ENCODE measurements around the gene NCKAP1.

NCKAP1 gene

DNA sequence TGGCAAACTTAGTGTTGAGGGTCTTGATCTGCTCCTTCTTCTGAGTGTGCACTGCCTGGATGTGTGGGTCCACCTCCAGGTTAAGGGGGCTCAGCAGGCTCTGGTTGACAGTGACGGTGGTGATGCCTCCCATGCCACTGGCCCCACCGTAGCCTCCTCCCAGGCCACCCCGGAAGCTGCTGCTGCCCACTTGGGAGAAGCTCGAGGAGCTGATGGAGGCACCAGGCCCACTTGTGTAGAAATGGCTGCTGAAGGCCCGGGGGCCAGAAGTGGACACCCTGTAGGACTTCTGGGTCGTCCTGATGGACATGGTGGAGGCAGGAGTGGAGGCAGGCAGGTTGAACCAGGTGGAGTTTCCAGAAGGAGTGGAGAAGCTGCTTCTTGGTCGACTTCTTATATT is 33.9 kb upstream of the NCKAP1 start:
- Histone ChIP-seq H3K27ac (replicated peaks) (no peak overlapping the region), H3K4me3 (replicated peaks; ENCODE audit: insufficient read depth, low read length) (no peak overlapping the region), H3K27me3 (ENCODE audit: insufficient read depth, poor library complexity, severe bottlenecking) (peaks cover 6% of the 10 kb centered on the region)
- no peak for DNase-seq (ENCODE audit: low read depth in 1 of 2, low spot score in 1 of 2)
- TF ChIP-seq, protein P1, sequence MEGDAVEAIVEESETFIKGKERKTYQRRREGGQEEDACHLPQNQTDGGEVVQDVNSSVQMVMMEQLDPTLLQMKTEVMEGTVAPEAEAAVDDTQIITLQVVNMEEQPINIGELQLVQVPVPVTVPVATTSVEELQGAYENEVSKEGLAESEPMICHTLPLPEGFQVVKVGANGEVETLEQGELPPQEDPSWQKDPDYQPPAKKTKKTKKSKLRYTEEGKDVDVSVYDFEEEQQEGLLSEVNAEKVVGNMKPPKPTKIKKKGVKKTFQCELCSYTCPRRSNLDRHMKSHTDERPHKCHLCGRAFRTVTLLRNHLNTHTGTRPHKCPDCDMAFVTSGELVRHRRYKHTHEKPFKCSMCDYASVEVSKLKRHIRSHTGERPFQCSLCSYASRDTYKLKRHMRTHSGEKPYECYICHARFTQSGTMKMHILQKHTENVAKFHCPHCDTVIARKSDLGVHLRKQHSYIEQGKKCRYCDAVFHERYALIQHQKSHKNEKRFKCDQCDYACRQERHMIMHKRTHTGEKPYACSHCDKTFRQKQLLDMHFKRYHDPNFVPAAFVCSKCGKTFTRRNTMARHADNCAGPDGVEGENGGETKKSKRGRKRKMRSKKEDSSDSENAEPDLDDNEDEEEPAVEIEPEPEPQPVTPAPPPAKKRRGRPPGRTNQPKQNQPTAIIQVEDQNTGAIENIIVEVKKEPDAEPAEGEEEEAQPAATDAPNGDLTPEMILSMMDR (IDR thresholded peaks at IDR 0.05; ENCODE audit: insufficient read depth, low read length) = no peak
- no peak for TF ChIP-seq POLR2AphosphoS5 (IDR thresholded peaks at IDR 0.05; ENCODE audit: low read depth)
- no peak for TF ChIP-seq GABPA (IDR thresholded peaks at IDR 0.05; ENCODE audit: low read depth)

DNA sequence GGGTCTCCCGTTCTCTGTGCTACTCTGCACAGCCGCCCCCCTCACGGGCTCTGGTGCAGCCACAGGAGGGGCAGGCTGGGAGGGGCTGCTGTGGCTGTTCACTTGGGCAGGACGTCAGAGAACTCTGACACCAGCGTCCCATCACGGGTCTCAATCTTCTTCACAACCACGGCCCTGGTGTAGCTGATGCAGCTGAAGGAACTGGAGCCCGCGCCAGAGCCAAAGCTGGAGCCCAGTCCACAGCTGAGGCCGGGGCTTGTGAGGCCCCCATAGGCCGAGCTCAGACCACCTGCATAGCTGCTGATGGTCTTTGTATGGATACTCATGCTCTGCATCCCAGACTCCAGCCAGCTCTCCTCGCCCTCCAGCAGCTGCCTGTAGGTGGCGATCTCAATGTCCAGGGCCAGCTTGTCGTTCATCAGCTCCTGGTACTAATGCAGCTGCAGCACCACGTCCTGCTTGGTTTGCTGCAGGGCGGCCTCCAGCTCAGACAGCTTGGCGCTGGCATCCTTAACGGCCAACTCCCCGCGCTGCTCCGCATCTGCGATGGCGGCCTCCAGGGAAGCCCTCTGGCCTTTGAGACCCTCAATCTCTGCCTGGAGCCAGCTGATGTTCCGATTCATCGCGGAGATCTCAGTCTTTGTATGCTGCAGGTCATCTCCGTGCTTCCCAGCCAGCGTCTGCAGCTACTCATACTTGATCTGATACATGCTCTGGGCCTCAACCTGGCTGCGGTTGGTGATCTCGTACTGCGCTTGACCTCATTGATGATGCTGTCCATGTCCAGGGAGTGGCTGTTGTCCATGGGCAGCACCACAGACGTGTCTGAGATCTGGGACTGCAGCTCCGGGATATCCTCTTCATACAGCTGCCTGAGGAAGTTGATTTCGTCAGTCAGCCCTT is 32.9 kb upstream of the NCKAP1 start:
- Histone ChIP-seq H3K27me3 (ENCODE audit: insufficient read depth, poor library complexity, severe bottlenecking) (peaks cover 6% of the 10 kb centered on the region), H3K27ac (replicated peaks) (no peak overlapping the region), H3K4me3 (replicated peaks; ENCODE audit: insufficient read depth, low read length) (no peak overlapping the region)
- TF ChIP-seq GABPA (IDR thresholded peaks at IDR 0.05; ENCODE audit: low read depth) = no peak
- TF ChIP-seq, protein P2, sequence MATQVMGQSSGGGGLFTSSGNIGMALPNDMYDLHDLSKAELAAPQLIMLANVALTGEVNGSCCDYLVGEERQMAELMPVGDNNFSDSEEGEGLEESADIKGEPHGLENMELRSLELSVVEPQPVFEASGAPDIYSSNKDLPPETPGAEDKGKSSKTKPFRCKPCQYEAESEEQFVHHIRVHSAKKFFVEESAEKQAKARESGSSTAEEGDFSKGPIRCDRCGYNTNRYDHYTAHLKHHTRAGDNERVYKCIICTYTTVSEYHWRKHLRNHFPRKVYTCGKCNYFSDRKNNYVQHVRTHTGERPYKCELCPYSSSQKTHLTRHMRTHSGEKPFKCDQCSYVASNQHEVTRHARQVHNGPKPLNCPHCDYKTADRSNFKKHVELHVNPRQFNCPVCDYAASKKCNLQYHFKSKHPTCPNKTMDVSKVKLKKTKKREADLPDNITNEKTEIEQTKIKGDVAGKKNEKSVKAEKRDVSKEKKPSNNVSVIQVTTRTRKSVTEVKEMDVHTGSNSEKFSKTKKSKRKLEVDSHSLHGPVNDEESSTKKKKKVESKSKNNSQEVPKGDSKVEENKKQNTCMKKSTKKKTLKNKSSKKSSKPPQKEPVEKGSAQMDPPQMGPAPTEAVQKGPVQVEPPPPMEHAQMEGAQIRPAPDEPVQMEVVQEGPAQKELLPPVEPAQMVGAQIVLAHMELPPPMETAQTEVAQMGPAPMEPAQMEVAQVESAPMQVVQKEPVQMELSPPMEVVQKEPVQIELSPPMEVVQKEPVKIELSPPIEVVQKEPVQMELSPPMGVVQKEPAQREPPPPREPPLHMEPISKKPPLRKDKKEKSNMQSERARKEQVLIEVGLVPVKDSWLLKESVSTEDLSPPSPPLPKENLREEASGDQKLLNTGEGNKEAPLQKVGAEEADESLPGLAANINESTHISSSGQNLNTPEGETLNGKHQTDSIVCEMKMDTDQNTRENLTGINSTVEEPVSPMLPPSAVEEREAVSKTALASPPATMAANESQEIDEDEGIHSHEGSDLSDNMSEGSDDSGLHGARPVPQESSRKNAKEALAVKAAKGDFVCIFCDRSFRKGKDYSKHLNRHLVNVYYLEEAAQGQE (IDR thresholded peaks at IDR 0.05; ENCODE audit: insufficient replicate concordance, low read depth) = no peak
- TF ChIP-seq, protein P1 (IDR thresholded peaks at IDR 0.05; ENCODE audit: insufficient read depth, low read length) = no peak
- no peak for TF ChIP-seq POLR2AphosphoS5 (IDR thresholded peaks at IDR 0.05; ENCODE audit: low read depth)
- no peak for DNase-seq (ENCODE audit: low read depth in 1 of 2, low spot score in 1 of 2)

DNA sequence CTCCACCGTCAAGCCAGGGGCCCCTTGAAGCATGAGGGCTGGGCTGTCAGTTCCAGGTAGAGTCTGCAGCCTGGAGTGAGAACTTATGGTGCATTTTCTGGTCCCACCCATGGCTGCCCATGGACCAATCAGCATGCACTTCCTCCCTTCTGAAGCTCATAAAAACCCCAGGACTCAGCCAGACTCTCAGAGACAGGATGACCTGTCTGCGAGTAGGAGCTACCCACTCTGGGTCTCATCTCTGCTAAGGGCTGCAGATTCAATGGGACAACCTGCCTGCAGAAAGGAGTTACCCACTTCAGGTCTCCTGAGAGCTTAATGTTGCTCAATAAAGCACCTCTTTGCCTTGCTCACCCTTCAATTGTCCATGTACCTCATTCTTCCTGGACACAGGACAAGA is 30.9 kb upstream of the NCKAP1 start:
- Histone ChIP-seq H3K27me3 (ENCODE audit: insufficient read depth, poor library complexity, severe bottlenecking) (no peaks in the 10 kb centered on the region), H3K4me3 (replicated peaks; ENCODE audit: insufficient read depth, low read length) (no peak overlapping the region)
- TF ChIP-seq, protein P2 (IDR thresholded peaks at IDR 0.05; ENCODE audit: insufficient replicate concordance, low read depth) = no peak
- TF ChIP-seq, protein P1 (IDR thresholded peaks at IDR 0.05; ENCODE audit: insufficient read depth, low read length) = no peak
- TF ChIP-seq SPI1 (IDR thresholded peaks at IDR 0.05; ENCODE audit: borderline replicate concordance, low read depth) = no peak
- TF ChIP-seq GABPA (IDR thresholded peaks at IDR 0.05; ENCODE audit: low read depth) = no peak
- no peak for TF ChIP-seq POLR2AphosphoS5 (IDR thresholded peaks at IDR 0.05; ENCODE audit: low read depth)

More for the DNA sequence above, 30.9 kb upstream of the NCKAP1 start:
- no peak for DNase-seq (ENCODE audit: low read depth in 1 of 2, low spot score in 1 of 2)
- no peak overlapping the region for H3K27ac ChIP-seq (replicated peaks)
